Glutamatergic neuron (in vitro differentiated cells): ENCODE measurements around the gene TMEM18. TPM values are rescaled to one million over a fixed set of nuclear protein-coding genes. Genes with fewer than 3 reads are reported as not detected.
"Not testable (repeated sequence)": the region's sequence is repeated elsewhere in the genome, so short reads cannot be mapped to it uniquely, and the experiment has no call there.

Experiments used
- DNase-seq: peaks from one replicate; pipeline ENCODE4 v3.0.0; 2022
- H3K27ac Mint-ChIP-seq: one replicate; pipeline ENCODE4 v1.8.0; 2020; ENCODE audit warnings: mild to moderate bottlenecking, mixed read lengths, inconsistent platforms; ENCODE audit not compliant: unreplicated experiment
- H3K27me3 Mint-ChIP-seq: one replicate; pipeline ENCODE4 v1.8.0; 2020; ENCODE audit warnings: mild to moderate bottlenecking, moderate library complexity, mixed read lengths, inconsistent platforms; ENCODE audit not compliant: unreplicated experiment
- H3K36me3 Mint-ChIP-seq: one replicate; pipeline ENCODE4 v1.8.0; 2020; ENCODE audit warnings: mild to moderate bottlenecking, mixed read lengths, inconsistent platforms; ENCODE audit not compliant: unreplicated experiment
- H3K4me1 Mint-ChIP-seq: one replicate; pipeline ENCODE4 v1.8.0; 2020; ENCODE audit warnings: mild to moderate bottlenecking, low read depth, mixed read lengths, inconsistent platforms; ENCODE audit not compliant: unreplicated experiment
- H3K4me3 Mint-ChIP-seq: one replicate; pipeline ENCODE4 v1.8.0; 2020; ENCODE audit warnings: mild to moderate bottlenecking, mixed read lengths, inconsistent platforms; ENCODE audit not compliant: unreplicated experiment
- H3K9me3 Mint-ChIP-seq: one replicate; pipeline ENCODE4 v1.8.0; 2020; ENCODE audit warnings: mild to moderate bottlenecking, moderate library complexity, mixed read lengths, inconsistent platforms; ENCODE audit not compliant: unreplicated experiment
- CTCF ChIP-seq: fragments of 200-600 bp; sonication (generic); IDR thresholded peaks from one replicate; pipeline ENCODE4 v1.5.0; 2021; ENCODE audit not compliant: partially characterized antibody, unreplicated experiment
- total RNA-seq: library from RNA; stranded (reverse); fragmentation: NEBNext Ultra II Directional; extraction: Animal tissue kit (Norgen Biotek cat#: 25700); gene quantifications from one replicate; pipeline ENCODE4 v1.2.1, GENCODE V29; 2021; ENCODE audit not compliant: unreplicated experiment

TMEM18 gene
- total RNA-seq, 1 donor from 2014 or later, result 22.0 TPM

- peaks cover 8% of the 10 kb centered on the region for H3K9me3 Mint-ChIP-seq
- no peak for TF ChIP-seq CTCF
- H3K4me3 Mint-ChIP-seq, result no peak overlapping the region
- DNase-seq, result no peak
- H3K4me1 Mint-ChIP-seq, result no peaks in the 10 kb centered on the region
- no peaks in the 10 kb centered on the region for H3K27me3 Mint-ChIP-seq
- peaks cover 15% of the 10 kb centered on the region for H3K36me3 Mint-ChIP-seq
- no peak overlapping the region for H3K27ac Mint-ChIP-seq
These were observed 12.8 kb upstream of the TMEM18 start for GRCh38 chr2:689877-690510.

- H3K27me3 Mint-ChIP-seq, result no peaks in the 10 kb centered on the region
- no peaks in the 10 kb centered on the region for H3K4me1 Mint-ChIP-seq
- no peak for TF ChIP-seq CTCF
- DNase-seq, result no peak
- no peak overlapping the region for H3K4me3 Mint-ChIP-seq
- no peak overlapping the region for H3K27ac Mint-ChIP-seq
- peaks cover 8% of the 10 kb centered on the region for H3K9me3 Mint-ChIP-seq
- H3K36me3 Mint-ChIP-seq, result peaks cover 20% of the 10 kb centered on the region
These were observed 12.0 kb upstream of the TMEM18 start for GRCh38 chr2:689237-689636.

- no peak overlapping the region for H3K27ac Mint-ChIP-seq
- H3K4me1 Mint-ChIP-seq, result no peaks in the 10 kb centered on the region
- no peak for DNase-seq
- TF ChIP-seq CTCF, result no peak
- peaks cover 25% of the 10 kb centered on the region for H3K36me3 Mint-ChIP-seq
- H3K27me3 Mint-ChIP-seq, result no peaks in the 10 kb centered on the region
- H3K9me3 Mint-ChIP-seq, result peaks cover 13% of the 10 kb centered on the region
- H3K4me3 Mint-ChIP-seq, result no peak overlapping the region
These were observed 11.4 kb upstream of the TMEM18 start for GRCh38 chr2:688504-689076.

GRCh38 chr2:685421-685820 lies 8.2 kb upstream of the TMEM18 start:
- Mint-ChIP-seq H3K4me1 (no peaks in the 10 kb centered on the region), H3K27ac (no peak overlapping the region), H3K27me3 (no peaks in the 10 kb centered on the region), H3K4me3 (no peak overlapping the region), H3K9me3 (peaks cover 14% of the 10 kb centered on the region), H3K36me3 (peaks cover 27% of the 10 kb centered on the region)
- no peak for TF ChIP-seq CTCF
- DNase-seq, result no peak

GRCh38 chr2:684913-685312 lies 7.7 kb upstream of the TMEM18 start:
- not testable (repeated sequence) for H3K4me1 Mint-ChIP-seq, H3K27me3 Mint-ChIP-seq, H3K4me3 Mint-ChIP-seq, H3K27ac Mint-ChIP-seq, DNase-seq
- H3K9me3 Mint-ChIP-seq, result peaks cover 14% of the 10 kb centered on the region
- H3K36me3 Mint-ChIP-seq, result peaks cover 27% of the 10 kb centered on the region
